ENCODE measurements around the gene C19orf47.

C19orf47 gene, protein sequence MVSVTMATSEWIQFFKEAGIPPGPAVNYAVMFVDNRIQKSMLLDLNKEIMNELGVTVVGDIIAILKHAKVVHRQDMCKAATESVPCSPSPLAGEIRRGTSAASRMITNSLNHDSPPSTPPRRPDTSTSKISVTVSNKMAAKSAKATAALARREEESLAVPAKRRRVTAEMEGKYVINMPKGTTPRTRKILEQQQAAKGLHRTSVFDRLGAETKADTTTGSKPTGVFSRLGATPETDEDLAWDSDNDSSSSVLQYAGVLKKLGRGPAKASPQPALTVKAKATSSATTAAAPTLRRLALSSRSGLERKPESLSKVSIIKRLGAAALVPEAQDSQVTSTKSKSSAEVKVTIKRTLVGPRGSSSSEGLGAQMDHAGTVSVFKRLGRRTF

DNA sequence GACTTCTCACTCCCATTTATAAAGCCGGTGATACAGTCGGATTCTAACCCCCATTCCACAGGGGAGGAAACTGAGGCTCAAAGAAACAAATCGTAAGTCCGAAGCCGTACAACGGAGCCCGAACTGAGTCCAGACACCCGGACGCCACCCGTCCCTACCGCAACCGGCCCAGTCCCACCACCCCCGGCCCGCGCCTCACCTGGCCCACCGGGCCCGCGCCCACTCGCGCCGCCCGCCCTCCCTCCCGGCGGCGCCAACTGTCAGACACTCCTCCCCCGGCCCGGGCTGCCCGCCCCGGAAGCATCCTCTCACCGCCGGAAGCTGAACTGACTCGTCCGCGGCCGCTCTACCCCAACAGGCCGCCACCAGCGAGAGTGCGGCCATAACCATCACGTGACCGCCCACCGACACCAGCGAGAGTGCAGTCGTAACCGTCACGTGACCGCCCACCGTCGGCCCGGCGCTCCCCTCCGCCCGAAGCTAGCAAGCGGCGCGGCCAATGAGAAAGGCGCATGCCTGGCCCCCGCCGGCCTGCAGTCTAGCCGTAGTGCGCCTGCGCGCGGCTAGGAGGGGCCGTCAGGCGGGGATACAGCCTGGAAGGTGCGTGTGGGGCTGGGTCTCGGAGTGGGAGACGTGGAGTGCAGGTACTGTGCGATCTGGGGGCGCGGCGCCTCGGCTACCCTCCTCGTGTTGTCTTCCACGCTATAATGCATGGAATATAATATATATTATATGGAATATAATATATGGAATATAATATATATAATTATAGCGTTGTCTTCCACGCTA, at the start of gene C19orf47, which contains the start of gene PLD3:
Gene C19orf47, minus strand, starts transcription at position 273 of the 789 bp plus-strand sequence. CDS start 6,540 bp downstream, outside the sequence.
Gene PLD3, plus strand, starts transcription at position 571 of the 789 bp plus-strand sequence. CDS start 17,789 bp downstream, outside the sequence.
- DNase-seq (ENCODE audit: low read depth) = peak; percentile 99

DNA sequence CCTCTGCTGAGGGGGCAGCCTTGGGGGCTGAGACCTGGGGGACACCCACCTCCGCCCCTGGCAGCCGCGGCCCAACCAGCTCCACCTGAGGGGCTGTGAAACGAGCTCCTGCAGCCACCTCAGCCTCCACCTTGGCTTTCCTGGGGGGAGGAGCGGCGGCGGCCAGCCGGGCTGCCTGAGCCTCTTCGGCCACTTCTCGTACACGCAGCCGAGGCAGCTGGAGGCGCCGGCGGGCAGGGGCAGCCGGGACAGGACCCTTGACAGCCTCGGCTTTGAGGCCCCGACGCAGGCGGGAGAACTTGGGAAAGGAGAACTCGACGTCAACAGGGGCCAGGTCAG, 49.3 kb upstream of the C19orf47 start:
- no peak for DNase-seq (ENCODE audit: low read depth)

DNA sequence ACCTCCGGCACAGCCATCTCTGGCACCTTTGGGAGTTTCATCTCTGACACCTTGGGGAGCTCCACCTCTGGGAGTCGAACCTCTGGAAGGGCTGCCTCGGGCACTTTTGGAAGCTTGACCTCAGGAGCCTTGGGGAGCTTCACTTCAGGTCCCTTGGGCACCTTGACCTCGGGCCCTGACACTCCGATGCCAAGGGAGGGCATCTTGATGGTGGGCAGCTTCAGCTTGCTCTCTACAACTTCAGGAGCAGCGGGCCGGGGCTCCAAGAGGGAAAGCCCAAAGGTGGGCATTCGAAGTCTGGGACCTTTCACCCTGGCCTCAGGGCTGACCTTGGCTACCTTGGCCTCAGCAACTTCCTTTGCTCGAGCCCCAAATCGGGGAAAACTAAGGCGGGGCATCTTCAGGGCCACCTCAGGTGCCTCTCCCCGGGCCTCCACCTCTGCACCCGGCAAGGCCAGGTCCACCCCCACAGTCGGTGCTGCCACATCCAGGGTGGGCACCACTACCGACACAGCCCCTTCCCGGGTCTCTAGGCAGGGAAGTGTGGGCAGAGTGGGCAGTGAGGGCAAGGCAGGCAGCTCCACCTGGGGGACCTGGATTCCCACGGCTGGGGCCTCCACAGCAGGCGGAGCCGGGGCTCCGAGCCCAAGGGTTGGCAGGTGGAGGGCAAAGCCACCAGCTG, 48.8 kb upstream of the C19orf47 start:
- no peak for DNase-seq (ENCODE audit: low read depth)

DNA sequence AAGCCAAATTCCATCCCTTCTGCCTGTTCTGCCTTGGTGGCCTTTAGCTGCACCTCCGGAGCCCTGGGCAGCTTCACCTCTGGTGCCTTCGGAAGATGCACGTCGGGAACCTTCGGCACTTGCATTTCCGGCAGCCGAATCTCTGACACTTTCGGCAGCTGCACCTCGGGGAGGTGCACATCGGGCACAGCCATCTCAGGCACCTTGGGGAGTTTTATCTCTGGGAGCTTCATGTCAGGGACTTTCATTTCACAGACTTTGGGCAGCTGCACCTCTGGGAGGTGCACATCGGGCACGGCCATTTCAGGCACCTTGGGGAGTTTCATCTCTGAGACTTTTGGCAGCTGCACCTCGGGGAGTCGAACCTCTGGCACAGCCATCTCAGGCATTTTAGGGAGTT, 47.8 kb upstream of the C19orf47 start:
- no peak for DNase-seq (ENCODE audit: low read depth)

DNA sequence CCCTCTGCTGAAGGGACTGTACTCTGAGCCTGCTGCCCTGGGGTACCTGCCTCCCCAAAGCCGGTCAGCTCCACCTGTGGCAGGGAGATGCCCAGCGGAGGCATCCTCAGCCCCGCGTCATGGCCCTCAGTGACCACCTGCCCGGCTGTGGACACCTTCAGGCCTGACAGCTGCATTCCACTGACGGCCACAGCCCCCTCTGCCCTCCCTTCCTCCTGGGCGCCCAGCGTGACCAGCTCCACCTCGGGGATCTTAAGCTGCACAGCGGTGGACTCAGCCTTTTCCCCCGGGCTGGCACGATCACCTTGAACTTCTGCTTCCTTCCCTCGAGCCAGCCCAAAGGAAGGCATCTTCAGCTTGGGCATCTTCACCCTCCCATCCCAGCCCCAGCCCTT, 46.6 kb upstream of the C19orf47 start:
- no peak for DNase-seq (ENCODE audit: low read depth)

DNA sequence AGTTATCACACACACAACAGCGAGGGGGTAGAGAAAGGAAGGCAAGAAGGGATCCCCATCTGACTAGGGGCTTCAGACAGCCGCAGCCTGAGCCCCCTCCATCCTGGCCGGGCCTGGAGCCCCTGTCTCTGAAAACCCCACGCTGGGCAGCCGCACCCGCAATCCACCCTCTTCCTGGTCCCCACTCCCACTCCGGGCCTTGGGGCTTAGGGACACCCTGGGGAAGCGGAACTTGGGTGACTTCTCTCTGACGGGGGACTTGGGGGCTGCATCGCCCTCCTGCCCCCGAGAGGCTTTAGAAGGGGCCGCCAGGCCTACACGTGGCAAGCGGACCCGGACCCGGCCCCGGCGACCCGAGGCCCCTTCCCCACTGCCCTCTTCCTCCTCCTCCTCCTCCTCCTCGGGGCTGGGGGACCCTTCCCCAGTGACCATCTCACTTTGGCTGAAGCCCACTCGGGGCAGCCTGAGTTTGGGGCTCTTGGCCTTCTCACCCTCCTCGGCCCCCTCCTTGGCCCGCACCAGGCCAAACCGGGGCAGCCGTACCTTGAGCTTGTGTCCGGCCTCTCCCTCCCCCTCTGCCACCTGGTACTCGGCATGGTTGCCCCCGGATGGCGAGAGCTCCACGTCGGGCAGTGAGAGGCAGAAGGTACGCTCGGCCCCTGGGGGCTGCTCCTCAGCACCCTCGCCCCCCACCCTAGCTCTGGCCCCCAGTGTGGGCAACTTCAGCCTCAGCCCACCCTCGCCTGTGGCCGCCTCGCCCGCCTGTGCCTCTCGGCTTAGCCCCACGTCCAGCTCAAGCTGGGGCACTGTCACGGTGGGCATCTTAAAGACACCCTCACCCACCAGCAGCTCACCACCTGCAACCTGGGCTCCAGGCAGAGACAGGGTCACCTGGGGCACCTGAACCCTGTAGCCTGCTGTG, 46.0 kb upstream of the C19orf47 start:
- no peak for DNase-seq (ENCODE audit: low read depth)

DNA sequence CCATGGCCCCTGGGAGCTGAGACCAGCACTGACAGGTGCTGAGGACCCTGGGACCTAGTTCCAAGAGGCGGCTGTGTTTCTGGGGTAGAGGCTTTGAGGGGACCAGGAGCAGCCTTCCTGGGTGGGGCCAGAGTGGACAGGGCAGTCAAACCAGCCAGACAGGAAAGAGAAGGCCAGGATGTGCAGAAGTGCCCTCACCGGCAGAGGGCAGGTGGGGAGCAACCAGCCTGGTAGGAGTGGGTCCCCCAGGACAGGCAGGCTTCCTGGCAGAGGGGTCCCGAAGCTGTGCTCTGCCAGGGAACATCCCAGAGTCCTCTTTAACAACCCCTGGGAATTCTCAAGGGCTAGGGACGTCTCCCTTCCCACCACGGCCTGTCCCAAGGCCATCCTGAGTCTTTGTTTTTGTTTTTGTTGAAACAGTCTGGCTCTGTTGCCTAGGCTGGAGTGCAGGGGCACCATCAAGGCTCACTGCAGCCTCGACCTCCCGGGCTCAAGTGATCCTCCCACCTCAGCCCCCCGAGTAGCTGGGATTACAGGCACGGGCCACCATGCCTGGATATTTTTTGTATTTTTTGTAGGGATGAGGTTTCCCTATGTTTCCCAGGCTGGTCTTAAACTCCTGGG, 44.8 kb upstream of the C19orf47 start:
- no peak for DNase-seq (ENCODE audit: low read depth)

DNA sequence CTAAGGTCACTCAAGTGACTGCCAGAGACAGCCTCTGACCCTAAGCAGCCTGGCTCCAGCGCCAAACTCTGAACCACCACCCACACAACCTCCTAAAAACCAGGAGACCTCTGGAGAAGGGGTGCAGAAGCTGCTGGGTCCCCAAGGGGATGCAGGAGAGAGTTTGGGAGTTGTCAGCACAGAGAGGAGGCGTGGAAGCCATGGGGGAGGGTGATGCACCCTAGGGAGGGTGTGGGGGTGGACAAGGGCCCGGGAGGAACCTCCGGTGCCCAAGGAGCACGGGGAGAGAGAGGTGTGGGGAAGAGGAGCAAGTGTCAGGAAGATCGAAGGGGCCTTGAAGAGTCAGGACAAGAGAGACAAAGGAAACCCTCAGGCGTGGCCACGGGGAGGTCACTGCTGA, 43.9 kb upstream of the C19orf47 start:
- no peak for DNase-seq (ENCODE audit: low read depth)

DNA sequence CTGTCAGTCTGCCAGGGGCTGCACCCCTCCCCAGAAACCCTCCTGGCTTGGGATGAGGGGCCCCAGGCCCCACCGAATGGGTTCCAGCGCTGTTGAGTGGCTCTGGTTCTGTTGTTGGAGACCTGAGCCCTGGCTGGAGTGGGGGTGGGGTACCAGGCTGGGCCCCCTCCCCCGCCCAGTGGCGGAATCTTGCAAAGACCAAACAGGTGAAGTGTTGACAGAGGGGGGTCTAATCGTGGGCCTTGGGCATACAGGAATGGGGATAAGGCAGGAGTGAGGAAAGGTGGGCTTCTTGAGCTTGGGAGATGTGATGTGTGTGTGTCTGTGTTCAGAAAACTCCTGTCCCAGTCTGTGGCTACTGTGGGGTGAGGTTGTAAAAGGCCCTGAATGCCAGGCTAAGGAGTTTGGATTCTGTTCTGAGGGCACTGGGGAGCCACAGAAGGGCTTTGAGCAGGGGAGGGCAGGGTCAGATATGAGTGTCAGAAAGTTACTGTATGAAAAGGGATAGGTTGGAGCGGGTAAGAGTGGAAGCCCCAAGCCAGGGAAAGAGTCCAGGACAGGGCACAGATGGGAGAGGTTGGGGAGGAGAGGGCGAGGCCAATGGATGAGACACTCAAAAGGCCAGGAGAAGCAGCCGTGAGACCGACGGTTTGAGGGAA, 42.0 kb upstream of the C19orf47 start, which contains the start of gene HIPK4:
Gene HIPK4, minus strand, starts transcription at position 98 of the 659 bp plus-strand sequence. CDS start 279 bp downstream, outside the sequence.
- no peak for DNase-seq (ENCODE audit: low read depth)

DNA sequence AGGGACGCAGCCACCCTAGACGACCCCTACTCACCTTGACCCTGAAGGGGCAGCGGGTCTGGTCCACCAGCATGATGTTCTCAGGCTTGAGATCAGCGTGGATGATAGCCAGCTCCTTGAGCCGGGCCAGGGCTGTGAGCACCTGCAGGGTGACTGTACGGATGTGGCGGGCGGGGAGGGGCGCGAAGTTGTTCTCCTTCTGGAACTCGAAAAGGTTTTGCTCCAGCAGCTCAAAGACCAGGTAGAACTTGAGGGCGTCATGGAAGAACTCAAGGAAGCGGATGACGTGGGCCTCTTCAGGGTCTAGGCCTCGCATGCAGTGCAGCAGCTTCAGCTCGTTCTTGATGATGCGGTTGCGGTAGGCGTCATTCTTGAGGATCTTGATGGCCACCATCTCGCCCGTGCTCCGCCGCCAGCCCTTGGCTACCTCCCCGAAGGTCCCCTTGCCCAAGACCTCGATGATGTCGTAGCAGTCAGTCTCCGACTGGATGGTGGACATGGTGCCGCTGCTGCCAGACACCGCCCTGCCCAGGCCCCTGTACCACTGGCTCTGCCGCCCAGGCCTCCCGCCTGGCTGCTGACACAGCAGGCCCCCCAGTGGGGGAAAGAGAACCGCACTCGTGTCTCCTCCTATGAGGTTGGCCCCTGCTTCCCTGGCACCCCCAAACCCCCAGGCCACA, 41.3 kb upstream of the C19orf47 start:
- DNase-seq (ENCODE audit: low read depth) = no peak

DNA sequence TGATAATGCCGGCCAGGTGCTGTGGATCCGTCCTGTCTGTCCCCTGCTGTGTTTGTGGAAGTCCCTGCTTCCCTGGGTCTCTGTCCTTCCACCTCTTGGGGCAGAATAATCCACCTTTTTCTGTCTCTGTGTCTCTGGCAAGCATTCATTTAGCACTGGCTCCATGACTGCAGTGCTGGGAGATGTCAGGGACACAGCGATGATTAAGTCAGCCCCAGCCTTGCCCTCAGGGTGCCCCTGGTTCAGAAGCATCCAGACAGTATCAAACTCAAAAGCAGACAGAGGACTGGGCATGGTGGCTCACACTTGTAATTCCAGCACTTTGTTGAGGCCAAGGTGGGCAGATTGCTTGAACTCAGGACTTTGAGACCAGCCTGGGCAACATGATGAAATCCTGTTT, 40.3 kb upstream of the C19orf47 start:
- DNase-seq (ENCODE audit: low read depth) = no peak

DNA sequence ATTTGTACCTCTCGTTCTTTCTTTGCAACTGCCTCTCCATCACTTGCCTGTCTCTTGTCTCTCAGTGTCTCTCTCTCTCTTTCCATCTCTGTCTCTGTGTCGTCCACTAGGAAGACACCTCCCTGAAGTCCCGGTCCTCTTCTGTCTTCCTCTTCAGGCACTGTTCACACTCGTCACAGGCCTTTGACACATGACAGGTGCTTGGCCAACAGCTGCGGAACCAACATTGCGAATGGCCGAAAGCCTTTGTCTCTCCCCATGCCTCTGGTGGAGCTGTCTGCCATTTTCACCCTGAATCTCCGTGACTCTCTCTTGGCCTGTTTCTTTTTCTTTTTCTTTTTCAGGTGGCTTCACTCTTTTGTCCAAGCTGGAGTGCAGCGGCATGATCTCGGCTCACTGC, 39.0 kb upstream of the C19orf47 start:
- no peak for DNase-seq (ENCODE audit: low read depth)

DNA sequence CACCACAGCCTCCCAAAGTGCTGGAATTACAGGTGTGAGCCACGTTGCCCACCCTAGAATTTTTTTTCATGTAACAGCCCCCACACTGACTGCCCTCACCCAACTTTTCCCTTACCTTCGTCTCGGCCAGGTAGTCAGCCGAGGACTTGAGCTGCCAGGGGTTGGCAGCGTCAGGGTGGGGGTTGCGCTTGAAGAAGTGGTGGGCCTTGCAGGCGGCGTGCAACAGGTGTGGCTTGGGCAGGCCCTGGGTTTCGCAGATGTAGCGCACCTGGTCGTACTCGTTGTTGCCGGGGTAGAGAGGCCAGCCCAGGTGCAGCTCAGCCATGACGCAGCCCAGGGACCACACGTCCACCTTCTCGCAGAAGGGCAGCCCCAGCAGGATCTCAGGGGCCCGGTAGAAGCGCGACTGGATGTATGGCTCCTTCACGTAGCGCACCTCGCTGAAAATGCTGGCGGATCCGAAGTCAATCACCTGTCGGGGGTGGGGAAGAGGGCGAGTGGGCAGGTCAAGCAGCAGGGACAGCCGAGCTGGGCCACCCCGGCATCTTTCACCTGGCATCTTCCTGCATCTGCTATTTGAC, 35.6 kb upstream of the C19orf47 start:
- no peak for DNase-seq (ENCODE audit: low read depth)

DNA sequence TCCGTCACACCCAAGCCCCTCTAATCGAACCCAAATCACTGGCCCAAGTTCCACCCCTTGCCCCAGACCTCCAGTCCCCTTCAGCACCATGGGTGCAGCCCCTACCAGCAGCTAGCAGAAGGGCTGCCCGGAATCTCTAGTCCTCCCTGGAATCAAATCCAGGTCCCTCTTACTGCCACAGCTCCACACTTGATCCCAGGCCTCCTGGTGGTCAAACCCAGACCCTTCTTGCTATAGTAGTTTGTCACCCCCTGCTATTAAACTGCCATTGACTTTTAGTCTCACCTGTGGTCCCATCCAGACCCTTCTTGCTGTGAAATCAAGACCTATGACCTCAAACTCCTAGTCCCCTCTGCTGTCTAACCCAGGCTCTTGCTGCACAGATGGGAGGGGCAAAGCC, 33.1 kb upstream of the C19orf47 start:
- DNase-seq (ENCODE audit: low read depth) = no peak

DNA sequence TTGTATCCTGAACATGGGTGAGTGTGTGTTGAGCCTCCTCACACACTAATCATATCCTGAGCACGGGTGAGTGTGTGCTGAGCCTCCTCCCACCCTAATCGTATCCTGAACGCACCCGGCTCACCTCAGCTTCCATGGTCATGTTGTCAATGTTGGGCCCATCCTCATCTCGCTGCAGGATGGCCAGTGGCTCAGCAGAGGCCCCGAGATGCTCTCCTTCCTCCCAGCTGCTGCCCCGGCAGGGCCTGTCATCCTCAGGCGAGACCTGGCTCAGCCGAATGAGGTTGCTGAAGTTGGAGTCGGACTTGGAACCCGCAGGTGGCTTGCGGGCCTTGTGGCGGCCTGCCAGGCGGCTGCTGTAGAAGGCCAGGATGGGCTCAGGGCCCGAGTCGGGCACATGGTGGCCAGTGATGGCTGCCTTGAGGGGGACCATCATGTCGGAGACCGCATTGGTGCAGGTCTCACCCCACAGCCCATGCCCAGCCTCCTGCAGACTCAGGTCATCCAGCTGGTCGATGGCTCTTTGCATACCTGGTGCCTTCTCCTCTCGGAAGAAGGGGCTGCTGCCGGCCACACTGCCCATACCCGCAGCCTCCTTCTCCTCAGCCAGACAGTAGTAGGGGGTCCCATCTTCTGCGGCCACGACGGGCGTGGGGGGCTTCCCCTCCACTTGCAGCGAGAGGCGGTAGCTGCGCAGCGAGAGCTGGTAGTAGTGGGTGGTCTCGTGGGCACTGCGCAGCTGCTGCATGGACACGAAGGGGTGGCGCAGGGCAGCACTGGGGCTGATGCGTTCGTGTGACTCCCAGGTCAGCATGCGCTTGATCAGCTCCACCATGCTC, 32.2 kb upstream of the C19orf47 start:
- no peak for DNase-seq (ENCODE audit: low read depth)

DNA sequence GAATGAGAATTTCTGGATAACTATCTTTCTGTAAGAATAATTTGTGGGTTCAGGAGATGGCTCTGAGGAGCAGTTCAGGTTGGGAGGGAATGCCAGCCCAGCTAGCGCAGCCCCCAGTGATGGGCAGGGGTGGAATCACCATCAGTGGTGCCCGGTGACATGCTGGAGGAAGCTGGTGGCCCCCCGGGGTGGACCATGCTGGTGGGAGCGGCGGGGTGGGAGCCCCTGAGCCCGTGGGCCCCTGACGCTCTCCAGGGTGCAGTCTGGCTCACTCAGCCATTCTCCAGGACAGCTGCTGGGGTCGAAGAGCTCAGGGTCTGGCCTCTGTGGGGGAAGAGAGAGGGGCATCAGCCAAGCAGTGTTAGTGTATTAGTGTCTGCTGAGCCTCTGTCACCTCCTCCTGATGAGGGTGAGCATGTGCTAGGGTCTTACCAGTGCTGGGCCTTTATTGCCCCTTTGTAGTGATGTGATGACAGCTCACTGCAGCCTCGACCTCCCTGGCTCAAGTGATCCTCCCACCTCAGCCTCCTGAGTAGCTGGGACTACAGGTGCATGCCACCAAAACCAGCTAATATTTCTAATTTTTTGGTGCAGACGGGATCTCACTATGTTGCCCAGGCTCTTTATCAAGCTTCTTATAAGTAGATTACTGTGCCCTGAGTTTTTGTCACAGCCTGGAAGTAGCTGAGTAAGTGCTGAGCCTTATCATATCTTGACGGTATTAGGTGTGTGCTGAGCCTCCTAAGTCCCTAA, 31.4 kb upstream of the C19orf47 start:
- DNase-seq (ENCODE audit: low read depth) = no peak

DNA sequence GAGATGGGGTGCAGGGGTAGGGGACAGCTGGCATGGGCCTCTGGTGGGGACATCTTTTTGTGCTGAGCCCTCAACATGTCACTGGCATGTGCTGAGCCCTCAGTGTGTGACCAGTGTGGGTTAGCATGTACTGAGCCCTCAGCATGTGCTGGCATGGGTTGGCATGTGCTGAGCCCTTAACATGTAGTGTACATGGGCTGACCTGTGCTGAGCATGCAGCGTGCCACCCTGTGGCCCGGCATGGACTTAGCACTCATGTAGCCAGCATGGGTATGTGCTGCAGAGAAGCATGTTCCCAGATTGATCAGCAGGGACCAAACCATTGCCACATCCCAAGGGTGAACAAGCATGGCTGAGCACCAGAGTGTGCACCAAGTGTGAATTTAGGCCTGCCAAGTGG, 30.3 kb upstream of the C19orf47 start:
- DNase-seq (ENCODE audit: low read depth) = no peak

DNA sequence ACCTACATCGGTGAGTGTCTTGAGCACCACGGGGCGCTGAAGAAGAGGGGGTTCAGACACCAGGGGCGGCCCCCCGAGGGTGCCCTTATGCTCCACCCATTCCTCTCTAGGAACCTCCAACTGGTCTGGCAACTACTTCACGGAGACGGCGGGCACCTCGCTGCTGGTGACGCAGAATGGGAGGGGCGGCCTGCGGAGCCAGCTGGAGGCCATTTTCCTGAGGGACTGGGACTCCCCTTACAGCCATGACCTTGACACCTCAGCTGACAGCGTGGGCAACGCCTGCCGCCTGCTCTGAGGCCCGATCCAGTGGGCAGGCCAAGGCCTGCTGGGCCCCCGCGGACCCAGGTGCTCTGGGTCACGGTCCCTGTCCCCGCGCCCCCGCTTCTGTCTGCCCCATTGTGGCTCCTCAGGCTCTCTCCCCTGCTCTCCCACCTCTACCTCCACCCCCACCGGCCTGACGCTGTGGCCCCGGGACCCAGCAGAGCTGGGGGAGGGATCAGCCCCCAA, 29.7 kb upstream of the C19orf47 start:
- no peak for DNase-seq (ENCODE audit: low read depth)

Data from stimulated activated CD4-positive, alpha-beta T cell treated with anti-CD3 and anti-CD28 coated beads, Interleukin-2, amount 100 ng/mL, for 4 hours (primary cell).